Measurements from ENCODE around the gene CNTN1.

- TF ChIP-seq EP300 (conservative IDR thresholded peaks at IDR 0.05; ENCODE audit: poor library complexity, severe bottlenecking): no peak
- TF ChIP-seq, protein P1, sequence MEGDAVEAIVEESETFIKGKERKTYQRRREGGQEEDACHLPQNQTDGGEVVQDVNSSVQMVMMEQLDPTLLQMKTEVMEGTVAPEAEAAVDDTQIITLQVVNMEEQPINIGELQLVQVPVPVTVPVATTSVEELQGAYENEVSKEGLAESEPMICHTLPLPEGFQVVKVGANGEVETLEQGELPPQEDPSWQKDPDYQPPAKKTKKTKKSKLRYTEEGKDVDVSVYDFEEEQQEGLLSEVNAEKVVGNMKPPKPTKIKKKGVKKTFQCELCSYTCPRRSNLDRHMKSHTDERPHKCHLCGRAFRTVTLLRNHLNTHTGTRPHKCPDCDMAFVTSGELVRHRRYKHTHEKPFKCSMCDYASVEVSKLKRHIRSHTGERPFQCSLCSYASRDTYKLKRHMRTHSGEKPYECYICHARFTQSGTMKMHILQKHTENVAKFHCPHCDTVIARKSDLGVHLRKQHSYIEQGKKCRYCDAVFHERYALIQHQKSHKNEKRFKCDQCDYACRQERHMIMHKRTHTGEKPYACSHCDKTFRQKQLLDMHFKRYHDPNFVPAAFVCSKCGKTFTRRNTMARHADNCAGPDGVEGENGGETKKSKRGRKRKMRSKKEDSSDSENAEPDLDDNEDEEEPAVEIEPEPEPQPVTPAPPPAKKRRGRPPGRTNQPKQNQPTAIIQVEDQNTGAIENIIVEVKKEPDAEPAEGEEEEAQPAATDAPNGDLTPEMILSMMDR (IDR thresholded peaks at IDR 0.05; ENCODE audit: poor library complexity, severe bottlenecking): no peak
- no peak for TF ChIP-seq POLR2AphosphoS5 (IDR thresholded peaks at IDR 0.05)
- TF ChIP-seq REST (IDR thresholded peaks at IDR 0.05; ENCODE audit: borderline replicate concordance): no peak
- TF ChIP-seq EZH2 (IDR thresholded peaks at IDR 0.05; ENCODE audit: borderline replicate concordance, insufficient read depth, low read length, poor library complexity, severe bottlenecking): no peak
- TF ChIP-seq RAD21 (conservative IDR thresholded peaks at IDR 0.05): no peak
- TF ChIP-seq MXI1 (conservative IDR thresholded peaks at IDR 0.05; ENCODE audit: poor library complexity, severe bottlenecking): no peak
Measured at GRCh38 chr12:41051954-41052353, 359.7 kb downstream of the CNTN1 start.

Data from neural cell (in vitro differentiated cells).